ENCODE measurements around the gene BNIP3. TPM values are rescaled to one million over a fixed set of nuclear protein-coding genes. Genes with fewer than 3 reads are reported as not detected.
A peak's percentile ranks its signal among the peaks of the same experiment; 100 is the strongest.

BNIP3 gene, protein sequence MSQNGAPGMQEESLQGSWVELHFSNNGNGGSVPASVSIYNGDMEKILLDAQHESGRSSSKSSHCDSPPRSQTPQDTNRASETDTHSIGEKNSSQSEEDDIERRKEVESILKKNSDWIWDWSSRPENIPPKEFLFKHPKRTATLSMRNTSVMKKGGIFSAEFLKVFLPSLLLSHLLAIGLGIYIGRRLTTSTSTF
- 75.9 and 116 TPM in 2 replicates for polyA plus RNA-seq (2014; cell fraction: cytosol; rRNA removed)
- polyA plus RNA-seq (2014; cell fraction: nucleus; rRNA removed) = 112 and 136 TPM in 2 replicates

DNA sequence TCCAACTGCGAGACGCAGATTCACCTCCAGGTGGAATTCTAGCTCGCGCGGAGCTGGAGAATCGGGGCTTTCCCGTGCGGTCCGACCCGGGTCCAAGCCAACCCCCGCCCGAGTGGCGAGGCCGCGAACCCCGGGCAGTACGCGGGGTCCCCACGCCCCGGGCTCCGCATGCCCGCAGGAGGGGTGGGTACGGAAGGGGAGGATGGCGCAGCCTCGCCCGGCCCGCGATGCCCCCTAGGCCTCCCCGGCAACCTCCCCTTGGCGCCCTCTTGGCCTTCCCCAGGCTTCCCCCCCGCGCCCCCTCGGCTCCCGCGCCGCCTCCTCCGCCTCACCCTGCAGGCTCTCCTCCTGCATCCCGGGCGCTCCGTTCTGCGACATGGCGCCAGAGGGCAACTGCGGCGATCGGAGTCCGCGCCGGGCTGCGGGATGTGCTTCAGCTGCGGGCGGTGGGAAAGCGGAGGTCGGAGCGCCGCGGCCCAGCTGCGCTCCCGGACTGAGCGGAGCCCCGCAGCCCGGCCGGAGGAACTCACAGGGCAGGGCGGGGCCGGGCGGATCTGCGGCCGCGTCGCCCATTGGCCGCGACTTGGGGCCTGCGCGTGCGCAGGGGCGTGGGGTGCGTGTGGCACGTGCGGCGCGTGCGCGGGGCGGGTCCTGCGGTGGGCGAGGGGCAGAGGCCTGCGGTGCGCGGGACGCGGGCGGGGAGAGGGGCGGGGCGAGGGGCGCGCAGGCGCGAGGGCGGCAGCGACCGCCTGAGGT lies at the start of gene BNIP3:
TSS of gene BNIP3 (minus strand) at position 495 of the 756 bp plus-strand sequence. CDS start at position 378, 117 bp downstream.
- peak; percentile 94 for DNase-seq (ENCODE audit: low spot score)

DNA sequence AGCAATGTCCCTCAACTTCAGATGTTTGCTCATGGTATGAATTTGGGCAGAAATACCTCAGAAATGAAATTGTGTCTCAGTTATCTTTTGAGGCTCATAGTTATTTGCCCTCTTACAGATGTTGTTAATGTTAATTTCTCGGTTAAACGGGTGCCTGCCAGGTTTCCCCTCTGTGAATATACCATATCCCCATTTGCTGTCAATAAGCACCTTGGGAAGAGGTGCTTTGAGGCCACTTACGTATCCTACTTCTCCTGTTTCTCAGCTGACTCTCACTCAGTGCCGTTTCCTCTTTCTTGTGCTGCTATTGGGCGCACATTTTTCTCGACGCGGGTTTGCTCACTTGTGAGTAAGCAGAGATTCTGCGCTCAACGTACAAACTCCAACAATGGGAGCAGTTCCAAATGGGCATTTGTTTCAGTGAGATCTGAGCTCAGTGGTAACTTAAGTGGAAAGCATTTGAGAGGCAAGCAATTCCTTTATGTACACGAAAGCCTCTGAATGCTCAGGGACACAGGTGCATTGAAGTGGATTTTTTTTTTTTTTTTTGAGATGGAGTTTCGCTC lies 49.3 kb upstream of the BNIP3 start:
- no peak for DNase-seq (ENCODE audit: low spot score)

DNA sequence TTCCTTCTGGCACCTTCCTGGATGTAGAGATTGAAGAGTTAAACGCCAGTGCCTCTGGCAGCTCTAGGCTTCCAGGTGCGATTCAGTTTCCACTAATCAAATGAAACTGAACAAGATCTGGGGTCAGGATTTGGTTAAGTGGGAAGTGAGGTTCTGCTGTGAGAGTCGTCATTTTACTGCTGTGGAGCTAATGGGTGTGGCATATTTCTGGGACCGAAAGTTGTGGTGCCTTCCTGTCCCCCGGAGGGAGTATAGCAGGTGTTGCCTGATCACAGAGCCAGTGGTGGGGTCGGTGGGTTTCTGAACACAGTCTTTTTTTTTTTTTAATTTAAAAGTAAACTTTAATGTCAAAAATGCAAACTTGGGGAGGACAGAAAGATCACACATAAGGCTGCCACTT lies 47.0 kb upstream of the BNIP3 start:
- peak; percentile 39 for DNase-seq (ENCODE audit: low spot score)

DNA sequence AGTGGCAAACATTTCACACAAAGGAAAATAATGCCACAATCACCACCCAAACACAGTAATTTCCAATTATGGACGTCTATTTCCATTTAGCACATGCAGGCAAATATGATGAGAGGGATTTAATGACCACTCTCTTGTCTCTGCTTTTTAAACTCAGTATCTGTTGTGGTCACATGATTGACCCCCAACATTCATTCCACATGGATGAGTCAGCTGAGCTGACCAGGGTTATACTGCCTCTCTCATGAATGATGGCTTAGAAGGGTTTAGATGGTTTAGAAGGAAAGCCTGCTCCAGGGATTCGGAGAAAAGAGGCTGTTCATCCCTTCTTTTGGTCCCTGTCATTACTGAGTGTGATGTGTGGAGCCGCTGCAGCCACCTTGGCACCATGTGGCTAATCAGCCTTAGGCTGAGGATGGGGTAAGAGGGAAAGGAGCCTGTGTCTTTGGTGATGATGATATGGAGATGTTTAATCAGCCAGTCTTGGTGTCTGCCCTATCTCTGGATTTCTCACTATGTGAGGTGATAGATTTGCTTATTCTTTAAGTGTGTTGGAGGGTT lies 45.8 kb upstream of the BNIP3 start:
- DNase-seq (ENCODE audit: low spot score) = no peak

DNA sequence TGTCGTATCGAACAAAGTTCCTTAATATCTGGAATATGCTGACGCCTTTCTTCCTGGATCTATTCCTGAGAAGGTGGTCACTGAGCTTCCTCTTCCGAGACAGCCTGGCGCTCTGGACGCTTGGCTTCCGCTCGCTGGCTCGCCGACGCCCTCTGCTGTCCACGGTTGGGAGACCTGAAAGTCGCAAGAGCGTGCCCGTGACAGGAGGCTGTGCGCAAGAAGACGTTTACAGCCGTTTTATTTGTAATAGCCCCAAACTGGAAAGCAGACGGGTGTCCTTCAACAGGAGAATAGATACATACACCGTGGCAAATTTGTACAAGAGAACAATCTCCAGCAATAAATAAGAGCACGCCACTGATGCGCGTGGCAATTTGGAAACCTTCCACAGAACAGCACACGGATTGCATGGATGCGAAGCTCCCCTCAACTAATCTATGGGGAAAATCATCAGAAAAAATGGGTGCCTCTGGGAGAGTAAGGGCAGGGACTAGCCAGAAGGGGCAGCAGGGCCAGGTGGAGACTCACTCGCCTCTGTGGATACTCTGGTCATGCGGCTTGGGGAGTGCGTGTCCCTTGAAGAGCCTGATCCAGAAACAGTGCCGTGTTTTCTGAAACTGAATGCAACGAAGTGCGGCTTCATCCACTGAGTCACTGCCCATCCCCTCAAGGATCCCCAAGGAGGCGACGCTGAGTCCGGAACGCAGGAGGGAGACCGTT lies 41.5 kb upstream of the BNIP3 start:
- DNase-seq (ENCODE audit: low spot score) = peak; percentile 70

DNA sequence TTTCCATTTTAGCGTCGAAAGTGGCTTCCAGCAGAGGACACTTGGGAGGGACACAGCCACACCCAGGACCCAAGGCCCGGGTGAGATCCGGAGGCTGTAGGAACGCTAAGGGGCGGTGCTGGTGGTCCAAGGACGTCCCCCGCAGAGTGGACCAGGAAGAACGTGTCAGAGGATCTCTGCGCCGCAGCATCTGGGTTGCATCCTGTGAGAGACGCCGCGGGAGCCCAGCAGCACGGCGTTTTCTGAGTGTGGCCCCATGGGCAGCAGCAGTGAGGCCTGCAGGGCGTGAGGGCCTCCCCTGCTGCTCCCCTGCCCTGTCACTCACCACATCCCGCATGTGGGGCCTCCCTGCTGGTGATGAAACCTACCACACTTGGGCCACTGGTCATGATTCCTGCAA lies 40.5 kb upstream of the BNIP3 start:
- no peak for DNase-seq (ENCODE audit: low spot score)

DNA sequence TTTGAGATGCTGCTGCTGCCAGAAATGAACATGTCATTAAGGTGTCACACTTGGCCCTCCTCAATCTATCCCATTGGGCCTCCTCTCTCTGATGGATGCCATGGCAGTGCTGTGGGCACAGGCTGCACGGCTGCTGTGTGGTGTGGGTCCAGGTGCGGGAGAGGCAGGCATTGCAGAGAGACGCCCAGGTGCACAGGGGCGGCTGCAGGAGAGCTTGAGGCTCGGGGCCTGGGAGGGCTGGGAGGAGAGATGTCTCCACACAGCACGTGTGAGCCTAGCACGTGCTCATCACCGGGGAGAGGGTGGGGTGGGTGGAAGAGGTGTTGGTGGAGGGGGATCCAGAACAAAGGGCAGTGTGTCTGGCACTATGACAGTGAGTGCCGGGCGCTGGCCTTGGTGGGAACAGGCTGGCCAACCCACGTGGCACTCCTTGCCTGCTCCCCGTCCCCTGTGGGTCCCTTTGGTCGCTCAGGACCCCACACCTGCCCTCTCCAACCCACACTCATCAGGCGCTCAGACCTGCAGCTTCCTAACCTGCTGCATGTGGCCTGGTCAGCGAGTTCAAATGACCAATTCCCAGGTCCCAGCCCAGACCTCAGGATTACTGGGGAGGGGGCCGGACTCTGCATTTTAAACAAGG lies 39.9 kb upstream of the BNIP3 start:
- DNase-seq (ENCODE audit: low spot score) = no peak

DNA sequence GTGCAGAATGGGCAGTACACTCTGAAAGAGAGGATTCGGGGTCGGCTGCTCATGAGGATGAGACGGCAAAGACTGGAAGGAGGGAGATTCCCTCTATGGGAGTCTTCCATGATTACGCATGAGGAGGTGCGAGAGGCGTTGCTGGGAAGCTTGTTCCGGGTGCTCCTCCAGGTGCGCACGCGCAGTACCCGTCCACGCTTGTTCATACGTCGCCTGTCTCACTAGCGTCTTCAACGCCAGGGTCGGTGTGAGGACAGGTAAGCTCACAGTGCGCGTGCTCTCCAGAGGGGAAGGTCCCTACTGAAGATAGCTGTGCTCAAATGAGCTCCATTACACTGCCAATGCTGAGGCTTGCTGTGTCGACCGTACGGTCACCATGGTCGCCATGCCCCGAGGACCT lies 39.3 kb upstream of the BNIP3 start:
- DNase-seq (ENCODE audit: low spot score) = no peak

DNA sequence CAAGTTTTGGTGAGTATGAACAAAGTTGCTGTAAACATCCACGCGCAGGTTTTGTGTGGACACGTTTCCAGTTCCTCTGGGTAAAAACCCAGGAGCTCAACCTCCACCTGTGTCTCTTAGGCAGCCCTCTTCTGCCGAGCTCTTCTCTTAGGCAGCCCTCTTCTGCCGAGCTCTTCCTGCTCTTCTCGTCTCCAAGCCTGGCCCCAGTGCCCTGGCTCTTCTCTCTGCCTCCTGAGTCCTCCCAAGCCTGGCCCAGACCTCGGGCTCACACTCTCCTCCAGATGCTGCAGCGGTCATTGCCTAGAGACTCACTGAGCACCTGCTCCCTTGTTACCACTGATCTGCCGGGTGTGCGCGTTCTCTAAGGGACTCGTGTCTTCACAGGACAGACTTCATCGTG lies 38.7 kb upstream of the BNIP3 start:
- no peak for DNase-seq (ENCODE audit: low spot score)

DNA sequence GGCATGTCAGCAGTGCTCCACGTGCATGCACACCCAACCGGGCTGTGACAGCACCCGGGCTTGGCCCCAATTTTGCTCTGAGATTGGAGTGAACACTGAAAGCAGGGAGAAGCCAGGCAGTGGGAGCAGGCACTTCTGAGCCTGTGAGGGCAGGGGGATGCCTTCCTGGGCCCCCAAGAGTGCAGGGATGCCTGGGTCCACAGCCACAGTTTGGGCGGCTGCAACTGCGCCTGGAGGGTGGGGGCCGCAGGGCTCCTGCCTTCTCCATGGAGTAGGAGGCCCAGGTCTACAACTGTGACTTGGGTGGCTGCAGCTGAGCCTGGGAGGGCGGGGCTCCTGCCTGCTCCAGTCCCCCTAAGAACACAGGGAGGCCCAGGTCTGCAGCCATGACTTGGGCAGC lies 37.6 kb upstream of the BNIP3 start:
- no peak for DNase-seq (ENCODE audit: low spot score)

DNA sequence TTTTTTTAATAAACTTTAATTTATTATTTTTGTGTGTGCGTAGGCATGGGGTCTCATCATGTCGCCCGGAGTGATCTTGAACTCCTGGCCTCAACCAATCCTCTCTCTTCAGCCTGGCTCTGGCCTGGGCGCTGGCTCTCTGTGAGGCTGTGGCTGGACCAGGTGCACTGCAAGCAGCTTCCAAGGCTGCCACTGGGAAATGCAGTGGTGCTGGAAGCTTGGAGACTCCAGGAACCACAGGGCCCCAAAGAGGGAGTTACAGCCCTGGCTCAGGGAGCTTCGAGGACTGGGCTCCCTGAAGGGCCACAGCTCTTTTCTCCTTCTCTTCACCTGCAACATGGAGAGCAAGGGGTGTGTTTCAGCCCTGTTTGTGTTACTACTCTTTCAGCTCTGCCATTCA lies 36.7 kb upstream of the BNIP3 start:
- no peak for DNase-seq (ENCODE audit: low spot score)

DNA sequence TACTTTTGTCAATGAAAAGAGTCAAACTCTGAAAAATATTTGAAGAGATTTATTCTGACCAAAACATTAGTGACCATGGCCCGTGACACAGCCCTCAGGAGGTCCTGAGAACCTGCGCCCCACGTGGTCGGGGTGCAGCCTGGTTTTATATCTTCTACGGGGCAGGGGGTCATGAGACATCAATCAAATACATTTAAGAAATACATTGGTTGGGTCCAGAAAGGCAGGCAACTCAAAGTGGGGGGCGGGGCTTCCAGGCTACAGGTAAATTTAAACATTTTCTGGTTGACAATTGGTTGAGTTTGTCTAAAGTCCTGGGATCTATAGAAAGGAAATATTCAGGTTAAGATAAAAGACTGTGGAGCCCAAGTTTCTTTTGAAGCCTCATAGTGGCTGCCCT lies 34.8 kb upstream of the BNIP3 start:
- no peak for DNase-seq (ENCODE audit: low spot score)

DNA sequence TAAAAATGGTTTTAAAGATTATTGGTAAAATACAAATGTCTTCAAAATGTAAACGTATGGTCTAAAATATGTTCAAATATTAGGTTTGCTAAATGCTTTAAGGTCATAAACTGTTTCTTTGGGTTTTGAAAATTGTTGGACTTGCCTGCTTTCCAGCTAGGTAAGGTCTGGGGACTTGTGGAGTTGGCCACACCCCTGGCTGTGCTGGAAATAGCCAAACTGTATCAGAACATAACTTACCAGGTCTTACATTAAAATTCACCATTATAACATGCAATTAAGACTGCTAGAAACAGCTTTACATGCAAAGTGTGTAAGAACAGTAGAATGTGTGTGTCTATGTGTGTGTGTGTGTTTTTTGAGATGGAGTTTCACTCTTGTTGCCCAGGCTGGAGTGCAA lies 29.7 kb upstream of the BNIP3 start:
- DNase-seq (ENCODE audit: low spot score) = no peak

DNA sequence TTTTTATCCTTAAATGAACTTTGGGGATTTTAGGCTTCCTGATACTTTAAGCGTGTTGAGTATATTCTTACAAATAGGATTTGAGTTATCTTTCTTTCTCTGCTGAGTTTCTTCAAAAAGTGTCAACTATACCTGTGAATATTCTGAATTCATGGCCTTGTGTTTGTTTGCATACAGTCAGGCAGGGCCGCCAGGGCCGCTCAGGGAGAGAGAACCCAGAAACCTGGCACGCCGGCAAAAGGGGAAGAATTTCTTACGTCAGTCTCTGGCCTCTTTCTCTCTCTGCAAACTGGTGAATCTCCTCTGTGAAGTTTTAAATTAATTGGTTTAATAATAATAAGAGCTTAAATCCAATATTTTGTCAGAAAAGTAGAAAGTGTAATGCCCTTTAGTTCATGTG lies 29.3 kb upstream of the BNIP3 start:
- DNase-seq (ENCODE audit: low spot score) = no peak

DNA sequence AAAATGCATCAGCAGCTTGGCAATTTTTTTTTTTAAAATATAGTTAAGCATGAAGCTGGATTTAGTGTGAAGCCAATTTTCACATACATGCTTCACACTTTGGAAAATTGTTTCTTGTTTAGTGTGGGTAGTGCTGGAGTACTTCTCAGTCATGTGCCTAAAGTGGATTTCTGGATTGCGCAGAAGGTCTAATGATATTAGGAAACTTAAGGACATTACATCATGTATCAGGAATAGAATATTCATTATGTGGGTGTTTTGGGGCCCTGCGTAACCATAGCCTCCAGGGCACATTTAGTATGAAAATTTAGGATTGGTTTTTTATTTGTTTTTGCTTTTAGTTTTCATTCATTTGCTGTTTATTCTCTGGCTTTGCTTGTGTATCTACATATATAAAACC lies 28.8 kb upstream of the BNIP3 start:
- no peak for DNase-seq (ENCODE audit: low spot score)

DNA sequence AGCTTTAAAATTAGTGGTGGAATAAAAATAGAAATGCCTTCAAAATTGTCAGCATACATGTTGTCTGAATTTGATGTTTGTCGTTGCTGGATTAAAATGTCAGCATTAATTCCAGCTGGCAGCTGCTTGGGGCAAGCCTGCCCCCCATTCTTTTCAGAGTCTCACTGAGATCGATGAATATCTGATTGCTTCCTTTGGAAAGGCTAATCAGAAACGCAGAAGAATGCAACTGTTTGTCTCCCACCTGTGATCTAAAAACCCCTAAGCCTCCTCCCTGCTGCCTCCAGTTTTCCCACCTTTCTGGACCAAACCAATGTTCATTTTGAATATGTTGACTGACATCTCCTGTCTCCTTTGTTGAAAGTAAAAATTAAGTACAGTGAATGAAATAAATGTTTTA lies 27.9 kb upstream of the BNIP3 start:
- no peak for DNase-seq (ENCODE audit: low spot score)

DNA sequence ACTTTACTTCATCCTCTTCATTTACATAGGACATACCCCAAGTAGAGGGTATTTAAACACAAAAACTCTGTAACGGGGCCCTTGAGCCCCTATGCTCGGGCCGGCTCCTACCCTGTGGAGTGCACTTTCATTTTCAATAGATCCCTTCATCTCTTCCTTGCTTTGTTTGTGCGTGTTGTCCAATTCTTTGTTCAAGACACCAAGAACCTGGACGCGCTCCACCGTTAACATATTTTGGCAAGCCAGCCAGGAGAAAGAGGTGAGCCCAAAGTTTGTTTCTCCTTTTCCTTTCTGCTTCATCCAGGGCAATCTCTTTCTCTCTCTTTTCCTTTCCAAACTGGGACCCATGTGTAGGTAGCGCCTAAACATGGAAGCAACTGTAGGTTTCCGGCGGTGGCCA lies 26.0 kb upstream of the BNIP3 start:
- DNase-seq (ENCODE audit: low spot score) = no peak

DNA sequence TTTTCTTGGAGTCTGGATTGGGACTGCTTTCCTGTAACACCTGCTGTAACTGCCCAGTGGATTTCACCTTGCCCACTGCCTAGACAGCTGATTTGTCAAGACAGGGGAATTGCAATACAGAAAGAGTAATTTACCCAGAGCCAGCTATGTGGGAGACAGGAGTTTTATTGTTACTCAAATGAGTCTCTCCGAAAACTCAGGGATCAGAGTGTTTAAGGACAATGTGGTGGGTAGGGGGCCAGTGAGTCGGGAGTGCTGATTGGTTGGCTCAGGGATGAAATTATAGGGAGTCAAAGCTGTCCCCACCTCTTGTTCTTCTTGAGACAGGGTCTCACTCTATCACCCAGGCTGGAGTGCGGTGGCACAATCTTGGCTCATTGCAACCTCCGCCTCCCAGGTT lies 25.2 kb upstream of the BNIP3 start:
- DNase-seq (ENCODE audit: low spot score) = no peak

DNA sequence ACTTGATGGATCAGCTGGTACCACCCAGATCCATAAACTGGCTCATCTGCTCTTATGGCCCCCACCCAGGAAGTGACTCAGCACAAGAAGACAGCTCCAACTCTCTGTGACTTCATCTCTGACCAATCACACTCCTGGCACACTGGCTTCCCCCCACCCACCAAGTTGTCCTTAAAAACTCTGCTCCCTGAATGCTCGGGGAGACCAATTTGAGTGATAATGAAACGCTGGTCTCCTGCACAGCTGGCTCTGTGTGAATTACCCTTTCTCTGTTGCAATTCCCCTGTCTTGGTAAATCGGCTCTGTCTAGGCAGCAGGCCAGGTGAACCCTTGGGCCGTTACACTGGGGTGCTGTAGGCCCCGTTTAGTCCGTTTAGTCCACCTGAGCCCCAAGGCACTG lies 23.4 kb upstream of the BNIP3 start:
- no peak for DNase-seq (ENCODE audit: low spot score)

DNA sequence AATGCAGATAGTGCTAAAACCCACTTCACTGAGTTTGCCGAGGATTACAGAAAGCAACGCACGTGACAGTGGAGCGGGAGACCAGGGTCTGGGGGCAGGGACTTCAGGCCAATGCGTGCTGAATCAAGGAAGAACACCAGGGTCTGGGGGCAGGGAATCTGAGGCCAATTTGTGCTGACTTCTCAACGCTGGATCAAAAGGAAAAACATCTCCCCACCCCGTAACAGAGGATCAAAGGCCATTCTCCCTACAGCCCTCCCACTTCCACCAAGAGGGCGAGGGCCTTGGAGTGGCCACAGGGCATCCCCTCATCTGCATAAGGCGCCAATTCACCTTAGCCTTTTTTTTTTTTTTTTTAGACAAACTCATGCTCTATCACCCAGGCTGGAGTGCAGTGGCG lies 22.3 kb upstream of the BNIP3 start:
- DNase-seq (ENCODE audit: low spot score) = no peak

DNA sequence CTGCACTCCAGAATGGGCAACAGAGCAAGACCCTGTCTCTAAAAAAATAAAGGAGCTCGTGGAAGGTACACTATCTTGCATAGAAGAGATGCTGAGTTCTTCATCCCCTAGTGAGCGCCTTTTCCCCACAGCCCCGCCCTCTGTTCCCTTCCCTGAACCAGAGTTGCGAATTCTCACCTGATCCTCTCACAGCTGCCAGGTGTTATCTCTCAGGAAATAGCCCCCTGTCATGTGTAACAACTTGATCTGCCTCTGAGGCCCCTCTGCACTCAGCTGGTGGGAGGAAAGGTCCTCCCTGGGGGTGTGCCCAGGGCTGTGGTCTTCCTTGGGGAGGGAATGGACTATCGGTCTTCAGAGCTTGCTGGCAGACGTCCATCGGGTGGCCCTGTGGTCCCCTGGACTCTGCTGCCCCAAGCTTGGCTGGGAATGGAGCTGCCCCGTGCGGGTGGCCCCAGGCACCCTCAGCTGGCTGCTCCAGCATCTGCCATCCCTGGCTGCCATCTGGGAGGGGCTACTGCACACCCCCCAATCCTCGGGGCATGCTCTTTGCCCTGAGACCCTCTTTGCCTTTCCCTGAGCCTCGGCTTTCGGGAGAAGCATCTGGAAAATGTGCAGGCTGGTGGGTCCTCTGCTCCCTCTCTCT lies 21.7 kb upstream of the BNIP3 start:
- DNase-seq (ENCODE audit: low spot score) = no peak
